GM12875 (cell line): ENCODE results near the gene CTDSPL.

ENCODE experiments used
- H3K4me3 ChIP-seq: one replicate; pipeline ENCODE4 v1.5.1; 2011; ENCODE audit warnings: low read depth, low read length, control low read depth
- TF ChIP-seq, protein P1 (sequence below): IDR thresholded peaks from 2 replicates; pipeline ENCODE4 v1.5.1; 2011; ENCODE audit warnings: low read depth, mild to moderate bottlenecking, control low read depth, inconsistent platforms, low read length, moderate library complexity, borderline replicate concordance; ENCODE audit not compliant: insufficient read depth

CTDSPL gene

DNA sequence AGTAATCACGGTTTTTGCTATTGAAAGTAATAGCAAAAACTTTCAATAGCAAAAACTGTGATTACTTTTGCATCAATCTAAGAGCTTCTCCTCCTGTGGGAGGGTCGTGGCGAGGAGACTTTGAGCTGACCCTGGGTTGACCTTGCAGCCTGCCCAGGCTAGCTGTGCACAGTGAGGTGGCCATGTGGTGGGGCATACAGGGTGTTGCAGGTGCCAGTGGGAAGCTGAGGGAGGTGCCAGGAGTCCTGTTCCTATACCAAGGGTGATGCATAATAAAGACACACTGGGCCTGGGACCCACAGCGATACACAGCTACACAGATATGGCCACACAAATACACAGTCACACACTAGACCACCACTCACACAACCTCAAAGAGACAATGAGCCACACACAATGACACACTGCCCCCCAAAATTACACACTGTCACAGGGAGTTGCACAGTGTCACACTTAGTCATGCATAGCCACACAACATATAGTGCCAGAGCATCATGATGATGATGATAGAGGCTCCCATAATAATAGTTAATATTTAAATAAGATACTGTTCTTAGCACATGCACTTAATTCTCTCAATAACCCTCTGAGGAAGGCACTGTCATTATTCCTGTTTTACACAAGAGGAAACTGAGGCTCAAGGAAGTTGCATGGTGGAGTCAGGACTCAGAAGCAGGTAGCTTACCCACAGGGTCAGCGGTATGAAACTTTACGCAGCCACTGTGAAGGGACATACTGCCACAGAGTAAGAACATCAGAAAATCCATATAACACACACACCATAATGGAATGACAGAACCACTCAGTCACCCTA, 161.4 kb downstream of the CTDSPL start:
- no peak overlapping the region for H3K4me3 ChIP-seq
- TF ChIP-seq, protein P1, sequence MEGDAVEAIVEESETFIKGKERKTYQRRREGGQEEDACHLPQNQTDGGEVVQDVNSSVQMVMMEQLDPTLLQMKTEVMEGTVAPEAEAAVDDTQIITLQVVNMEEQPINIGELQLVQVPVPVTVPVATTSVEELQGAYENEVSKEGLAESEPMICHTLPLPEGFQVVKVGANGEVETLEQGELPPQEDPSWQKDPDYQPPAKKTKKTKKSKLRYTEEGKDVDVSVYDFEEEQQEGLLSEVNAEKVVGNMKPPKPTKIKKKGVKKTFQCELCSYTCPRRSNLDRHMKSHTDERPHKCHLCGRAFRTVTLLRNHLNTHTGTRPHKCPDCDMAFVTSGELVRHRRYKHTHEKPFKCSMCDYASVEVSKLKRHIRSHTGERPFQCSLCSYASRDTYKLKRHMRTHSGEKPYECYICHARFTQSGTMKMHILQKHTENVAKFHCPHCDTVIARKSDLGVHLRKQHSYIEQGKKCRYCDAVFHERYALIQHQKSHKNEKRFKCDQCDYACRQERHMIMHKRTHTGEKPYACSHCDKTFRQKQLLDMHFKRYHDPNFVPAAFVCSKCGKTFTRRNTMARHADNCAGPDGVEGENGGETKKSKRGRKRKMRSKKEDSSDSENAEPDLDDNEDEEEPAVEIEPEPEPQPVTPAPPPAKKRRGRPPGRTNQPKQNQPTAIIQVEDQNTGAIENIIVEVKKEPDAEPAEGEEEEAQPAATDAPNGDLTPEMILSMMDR, result no peak

DNA sequence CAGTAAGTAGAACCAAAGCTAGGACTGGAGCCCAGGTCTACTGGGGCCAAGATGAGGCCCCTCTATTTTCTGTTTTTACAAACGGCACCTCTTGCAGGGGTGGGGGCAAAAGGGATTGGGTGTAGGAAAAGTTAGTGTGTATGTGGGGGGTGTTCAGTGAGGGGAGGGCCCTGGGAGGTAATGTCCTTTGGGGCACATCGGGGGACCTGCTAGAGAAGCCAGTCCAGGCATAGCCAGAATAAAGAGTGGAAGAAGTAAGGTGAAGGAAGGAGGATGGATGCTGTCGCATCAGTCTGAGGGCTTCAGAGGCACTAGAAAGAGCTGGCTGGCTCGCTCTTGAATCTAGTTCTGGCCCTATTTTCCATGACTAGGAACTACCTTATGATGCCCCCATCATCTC, 165.2 kb downstream of the CTDSPL start:
- no peak overlapping the region for H3K4me3 ChIP-seq
- TF ChIP-seq, protein P1, result no peak

DNA sequence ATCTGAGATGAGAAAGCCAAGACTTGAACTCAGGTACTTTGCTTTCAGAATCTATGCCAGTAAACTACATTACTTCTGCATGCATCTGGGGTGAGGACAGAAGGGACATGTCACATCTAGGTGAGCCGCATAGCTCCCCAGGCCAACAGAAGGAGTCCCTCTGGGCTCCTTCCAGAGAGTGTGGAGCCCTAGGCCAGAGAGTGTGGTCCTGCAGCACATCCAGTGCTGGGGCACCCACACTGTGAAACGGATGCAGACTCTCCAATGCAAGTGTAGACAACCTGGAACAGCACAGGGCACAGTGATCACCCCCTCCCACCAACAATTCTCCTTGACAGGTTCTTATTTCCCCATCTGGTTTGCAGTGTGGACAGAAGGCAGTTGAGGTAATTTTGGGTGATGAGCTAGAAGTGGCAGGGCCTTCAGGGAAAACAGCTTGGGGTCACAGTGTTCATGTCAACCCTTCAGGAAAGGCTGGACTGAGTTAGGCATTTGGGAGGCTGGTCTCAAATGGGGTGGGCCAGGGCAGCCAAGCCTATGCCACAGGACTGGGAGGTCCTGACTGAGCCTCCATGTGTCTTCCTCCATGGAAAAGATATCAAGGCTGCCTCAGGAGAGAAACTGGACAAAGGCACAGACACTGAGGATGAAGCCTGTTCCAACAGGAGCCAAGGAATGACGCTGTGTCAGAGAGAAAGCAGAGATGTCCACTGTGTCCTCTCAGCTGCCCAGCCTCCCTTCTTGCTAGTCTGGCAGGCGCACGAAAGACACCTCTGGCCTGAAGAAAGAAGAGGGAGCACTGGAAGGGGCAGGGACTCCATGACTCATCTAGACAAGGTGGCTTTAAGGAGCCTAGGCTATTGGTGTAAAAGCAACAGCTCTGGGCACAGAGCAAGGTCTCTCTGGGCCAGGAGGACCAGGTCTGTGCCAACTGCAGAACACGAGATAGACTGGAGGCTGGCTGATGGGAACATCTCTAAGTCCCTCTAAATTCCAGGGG, 166.1 kb downstream of the CTDSPL start:
- TF ChIP-seq, protein P1, result no peak
- no peak overlapping the region for H3K4me3 ChIP-seq

DNA sequence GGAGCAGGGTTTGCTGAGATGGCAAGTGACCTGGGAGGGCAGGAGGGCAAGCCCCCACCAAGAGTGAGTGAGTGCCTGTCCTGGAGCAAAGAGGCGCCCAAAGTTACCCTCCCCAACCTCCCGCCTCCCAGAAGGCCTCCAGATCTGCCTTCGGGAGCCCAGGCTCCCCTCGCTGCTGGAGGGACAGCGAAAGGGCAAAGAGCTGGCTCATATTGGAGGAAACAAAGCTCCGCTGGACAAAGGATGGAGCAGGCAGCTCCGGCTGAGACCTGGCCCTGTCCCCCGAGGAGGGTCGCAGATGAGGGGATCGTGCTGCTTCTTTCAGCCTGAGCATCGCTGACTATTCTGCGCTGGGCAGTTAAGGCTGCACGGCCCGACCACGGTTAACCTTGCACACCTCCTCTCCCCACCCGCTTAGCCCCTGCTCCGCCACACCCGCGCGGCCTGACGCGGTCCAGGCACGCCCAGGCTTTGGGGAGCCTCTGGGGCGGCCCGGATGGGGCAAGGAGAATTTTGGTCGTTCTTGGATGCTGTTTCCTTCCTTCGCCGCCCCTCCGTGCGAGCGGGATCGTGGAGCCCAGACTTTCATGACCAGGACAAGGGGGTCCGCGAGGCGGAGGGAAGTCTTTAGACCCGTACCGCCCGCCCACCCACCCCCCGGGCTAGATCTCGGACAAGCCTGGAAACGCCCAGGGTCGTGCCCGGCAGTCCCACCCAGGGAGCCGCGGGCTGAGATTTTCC, 167.1 kb downstream of the CTDSPL start:
- H3K4me3 ChIP-seq, result no peak overlapping the region
- TF ChIP-seq, protein P1, result no peak

DNA sequence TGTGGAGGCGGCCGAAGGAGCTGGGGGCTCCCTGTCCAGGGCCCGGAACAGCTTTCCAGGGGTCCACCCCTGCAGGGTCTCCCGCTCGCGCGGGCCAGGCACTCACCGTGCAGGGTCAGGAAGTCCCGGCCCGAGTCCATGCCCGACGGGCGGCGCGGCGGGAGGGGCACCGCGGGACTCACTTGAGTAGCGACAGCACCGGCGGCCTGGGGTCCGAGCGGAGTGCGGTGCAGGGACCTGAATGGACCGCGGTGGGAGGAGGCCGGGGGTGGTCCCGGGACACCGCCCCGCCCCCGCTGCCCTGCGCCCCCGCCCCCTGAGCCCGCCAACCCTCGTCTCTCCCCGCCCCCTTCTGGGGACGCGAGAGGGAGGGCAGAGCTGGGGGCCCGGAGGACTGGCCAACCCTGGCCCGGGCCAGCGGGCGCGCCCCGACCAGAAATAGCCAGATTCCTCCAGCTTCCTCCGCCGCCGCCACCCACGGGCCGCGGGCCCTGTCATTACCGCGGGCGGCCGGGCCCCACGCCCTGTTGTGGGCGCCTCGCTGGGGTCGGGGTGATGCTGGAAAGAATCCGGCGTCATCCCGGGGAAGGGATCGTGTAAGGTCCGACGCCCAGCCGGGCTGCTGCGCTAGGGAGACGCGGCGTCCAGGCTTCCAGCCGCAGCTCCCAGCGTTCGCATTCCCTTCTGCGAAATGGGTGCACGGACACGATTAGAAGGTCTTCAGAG, 167.9 kb downstream of the CTDSPL start, which contains the start of gene PLCD1:
Gene PLCD1, minus strand, starts transcription at position 243 of the 726 bp plus-strand sequence. Its CDS starts 103 bp downstream, at position 140.
- TF ChIP-seq, protein P1, result no peak
- no peak within 1 kb of the TSS for H3K4me3 ChIP-seq
